Neural cell (in vitro differentiated cells): ENCODE data around the gene NOL9. TPM values are rescaled to one million over a fixed set of nuclear protein-coding genes. Genes with fewer than 3 reads are reported as not detected.

Source experiments
- H2AFZ ChIP-seq: fragments of 200-600, 300-800 bp; sonication (generic), shearing (Covaris generic); 2 replicates; pipeline ENCODE4 v1.6.0; 2014; ENCODE audit warnings: low read depth, mild to moderate bottlenecking, antibody characterized with exemption, low read length, moderate library complexity
- H3F3A ChIP-seq: fragments of 200-600 bp; shearing (Covaris generic); 2 replicates; pipeline ENCODE4 v1.6.1; 2016; ENCODE audit warnings: mild to moderate bottlenecking, moderate library complexity, mixed read lengths, antibody characterized with exemption, low read length; ENCODE audit not compliant: insufficient read depth, poor library complexity, severe bottlenecking
- H3K27ac ChIP-seq: fragments of 200-600, 300-800 bp; sonication (generic), shearing (Covaris generic); 2 replicates; pipeline ENCODE4 v1.5.1; 2014; ENCODE audit warnings: mild to moderate bottlenecking, low read length, moderate library complexity
- H3K27me3 ChIP-seq: fragments of 300-800, 200-600 bp; sonication (generic), shearing (Covaris generic); 2 replicates; pipeline ENCODE4 v1.6.0; 2014; ENCODE audit warnings: mild to moderate bottlenecking, low read depth, low read length, moderate library complexity; ENCODE audit not compliant: insufficient read depth
- H3K36me3 ChIP-seq: fragments of 300-800, 200-600 bp; sonication (generic), shearing (Covaris generic); 2 replicates; pipeline ENCODE4 v1.5.1; 2014; ENCODE audit warnings: mild to moderate bottlenecking, antibody characterized with exemption, low read length, moderate library complexity; ENCODE audit not compliant: insufficient read depth
- H3K4me2 ChIP-seq: fragments of 300-800, 200-600 bp; sonication (generic), shearing (Covaris generic); 2 replicates; pipeline ENCODE4 v1.6.0; 2014; ENCODE audit warnings: mild to moderate bottlenecking, low read length
- H3K4me3 ChIP-seq: fragments of 300-800, 200-600 bp; sonication (generic), shearing (Covaris generic); 2 replicates; pipeline ENCODE4 v1.5.1; 2014; ENCODE audit warnings: mild to moderate bottlenecking, low read length, moderate library complexity
- H3K79me2 ChIP-seq: fragments of 200-600 bp; shearing (Covaris generic); replicated peaks from 2 replicates; pipeline ENCODE4 v1.6.0; 2014; ENCODE audit warnings: mild to moderate bottlenecking, low read length, moderate library complexity; ENCODE audit not compliant: insufficient read depth
- H3K9ac ChIP-seq: fragments of 300-800, 200-600 bp; sonication (generic), shearing (Covaris generic); 2 replicates; pipeline ENCODE4 v1.6.1; 2016; ENCODE audit warnings: mild to moderate bottlenecking, low read length, mixed read lengths
- H3K9me2 ChIP-seq: fragments of 200-600 bp; shearing (Covaris generic); 2 replicates; pipeline ENCODE4 v1.6.1; 2016; ENCODE audit warnings: mild to moderate bottlenecking, low read length, mixed read lengths; ENCODE audit not compliant: insufficient read depth
- H3K9me3 ChIP-seq: fragments of 200-600, 300-800 bp; sonication (generic), shearing (Covaris generic); 2 replicates; pipeline ENCODE4 v1.6.1; 2016; ENCODE audit warnings: mild to moderate bottlenecking, mixed run types, low read length, moderate library complexity, mixed read lengths
- H4K20me1 ChIP-seq: fragments of 200-600 bp; shearing (Covaris generic); 2 replicates; pipeline ENCODE4 v1.6.1; 2016; ENCODE audit warnings: mild to moderate bottlenecking, mixed run types; ENCODE audit not compliant: insufficient read depth
- EP300 ChIP-seq: fragments of 450-650 bp; conservative IDR thresholded peaks from 2 replicates; pipeline ENCODE4 v1.6.1; 2014; ENCODE audit warnings: antibody characterized with exemption, mild to moderate bottlenecking, moderate library complexity; ENCODE audit not compliant: poor library complexity, severe bottlenecking
- EZH2 ChIP-seq: fragments of 200-600, 300-800 bp; shearing (Covaris generic), sonication (generic); IDR thresholded peaks from 2 replicates; pipeline ENCODE4 v1.6.1; 2014; ENCODE audit warnings: antibody characterized with exemption, low read length, borderline replicate concordance, mild to moderate bottlenecking; ENCODE audit not compliant: insufficient read depth, poor library complexity, severe bottlenecking
- MXI1 ChIP-seq: fragments of 450-650 bp; conservative IDR thresholded peaks from 2 replicates; pipeline ENCODE4 v1.6.1; 2014; ENCODE audit warnings: antibody characterized with exemption, mild to moderate bottlenecking; ENCODE audit not compliant: poor library complexity, severe bottlenecking
- POLR2AphosphoS5 ChIP-seq: IDR thresholded peaks from 2 replicates; pipeline ENCODE4 v1.6.1; 2012
- RAD21 ChIP-seq: fragments of 450-650 bp; conservative IDR thresholded peaks from 2 replicates; pipeline ENCODE4 v1.6.1; 2014; ENCODE audit warnings: antibody characterized with exemption, mild to moderate bottlenecking, moderate library complexity
- SMC3 ChIP-seq: fragments of 450-650 bp; conservative IDR thresholded peaks from 2 replicates; pipeline ENCODE4 v1.6.1; 2014; ENCODE audit warnings: antibody characterized with exemption, mild to moderate bottlenecking, moderate library complexity; ENCODE audit not compliant: poor library complexity
- TAF1 ChIP-seq: IDR thresholded peaks from 2 replicates; pipeline ENCODE4 v1.6.1; 2012; ENCODE audit warnings: low read depth
- polyA plus RNA-seq: library from polyadenylated mRNA; depleted of rRNA; stranded (reverse); fragments of >200 nt; gene quantifications from 2 replicates; pipeline ENCODE4 v1.2.3, GENCODE V29; 2014
- TF ChIP-seq, protein P1 (sequence below): fragments of 450-650 bp; IDR thresholded peaks from 2 replicates; pipeline ENCODE4 v1.5.1; 2014; ENCODE audit warnings: antibody characterized with exemption, mild to moderate bottlenecking, moderate library complexity; ENCODE audit not compliant: poor library complexity, severe bottlenecking
- TF ChIP-seq, protein P2 (sequence below): IDR thresholded peaks from 2 replicates; pipeline ENCODE4 v1.6.1; 2012; ENCODE audit warnings: borderline replicate concordance

NOL9 gene
- polyA plus RNA-seq, 1 donor from 2014 or later = 30.7 TPM

DNA sequence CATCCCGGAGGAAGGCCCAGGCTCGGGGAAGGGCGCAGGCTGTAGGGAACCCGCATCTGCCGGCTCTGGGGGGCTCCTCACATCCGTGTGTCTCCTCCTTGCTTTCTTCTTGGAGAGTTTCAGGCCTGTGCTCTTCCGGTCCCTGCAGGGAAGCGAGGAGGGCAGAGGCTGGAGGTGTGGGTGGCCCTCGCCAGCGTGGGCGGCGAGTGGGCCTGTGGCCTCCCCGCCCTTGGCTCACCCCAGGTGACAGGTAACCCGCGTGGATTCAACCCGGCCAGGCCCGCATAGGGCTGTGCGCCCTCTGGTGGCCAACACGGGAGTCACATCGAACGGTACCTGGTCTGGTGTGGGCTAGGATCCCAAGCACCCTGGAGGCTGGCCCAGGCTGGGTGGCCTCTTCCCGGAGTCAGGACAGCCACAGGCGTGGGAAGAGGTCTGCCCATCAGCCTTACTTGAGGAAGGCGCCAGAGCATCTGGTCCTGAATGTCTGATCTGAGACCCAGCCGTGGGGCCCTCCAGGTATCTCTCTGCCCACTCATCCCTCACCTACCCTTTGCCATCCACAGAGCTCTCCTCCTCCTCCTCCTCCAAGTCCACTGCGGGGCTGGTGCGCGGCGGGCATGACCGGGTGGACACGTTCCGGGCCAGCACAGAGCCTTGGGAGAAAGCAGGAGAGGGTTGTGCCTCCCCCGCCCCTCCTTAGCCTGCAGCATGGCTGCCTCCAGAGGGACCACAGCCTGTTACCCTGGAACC, 78.8 kb downstream of the NOL9 start:
- Histone ChIP-seq H3K27ac (no peak overlapping the region), H3K9ac (no peak overlapping the region), H4K20me1 (no peaks in the 10 kb centered on the region), H3K36me3 (no peaks in the 10 kb centered on the region), H3F3A (no peaks in the 10 kb centered on the region), H3K4me2 (no peak overlapping the region), H3K9me3 (no peaks in the 10 kb centered on the region), H3K9me2 (no peaks in the 10 kb centered on the region), H3K27me3 (no peaks in the 10 kb centered on the region), H3K4me3 (no peak overlapping the region), H2AFZ (no peak overlapping the region), H3K79me2 (no peaks in the 10 kb centered on the region)
- TF ChIP-seq EZH2 (no peak), SMC3 (peak; percentile 89), EP300 (no peak), RAD21 (peak; percentile 70)
- TF ChIP-seq, protein P1, sequence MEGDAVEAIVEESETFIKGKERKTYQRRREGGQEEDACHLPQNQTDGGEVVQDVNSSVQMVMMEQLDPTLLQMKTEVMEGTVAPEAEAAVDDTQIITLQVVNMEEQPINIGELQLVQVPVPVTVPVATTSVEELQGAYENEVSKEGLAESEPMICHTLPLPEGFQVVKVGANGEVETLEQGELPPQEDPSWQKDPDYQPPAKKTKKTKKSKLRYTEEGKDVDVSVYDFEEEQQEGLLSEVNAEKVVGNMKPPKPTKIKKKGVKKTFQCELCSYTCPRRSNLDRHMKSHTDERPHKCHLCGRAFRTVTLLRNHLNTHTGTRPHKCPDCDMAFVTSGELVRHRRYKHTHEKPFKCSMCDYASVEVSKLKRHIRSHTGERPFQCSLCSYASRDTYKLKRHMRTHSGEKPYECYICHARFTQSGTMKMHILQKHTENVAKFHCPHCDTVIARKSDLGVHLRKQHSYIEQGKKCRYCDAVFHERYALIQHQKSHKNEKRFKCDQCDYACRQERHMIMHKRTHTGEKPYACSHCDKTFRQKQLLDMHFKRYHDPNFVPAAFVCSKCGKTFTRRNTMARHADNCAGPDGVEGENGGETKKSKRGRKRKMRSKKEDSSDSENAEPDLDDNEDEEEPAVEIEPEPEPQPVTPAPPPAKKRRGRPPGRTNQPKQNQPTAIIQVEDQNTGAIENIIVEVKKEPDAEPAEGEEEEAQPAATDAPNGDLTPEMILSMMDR = peak; percentile 88

DNA sequence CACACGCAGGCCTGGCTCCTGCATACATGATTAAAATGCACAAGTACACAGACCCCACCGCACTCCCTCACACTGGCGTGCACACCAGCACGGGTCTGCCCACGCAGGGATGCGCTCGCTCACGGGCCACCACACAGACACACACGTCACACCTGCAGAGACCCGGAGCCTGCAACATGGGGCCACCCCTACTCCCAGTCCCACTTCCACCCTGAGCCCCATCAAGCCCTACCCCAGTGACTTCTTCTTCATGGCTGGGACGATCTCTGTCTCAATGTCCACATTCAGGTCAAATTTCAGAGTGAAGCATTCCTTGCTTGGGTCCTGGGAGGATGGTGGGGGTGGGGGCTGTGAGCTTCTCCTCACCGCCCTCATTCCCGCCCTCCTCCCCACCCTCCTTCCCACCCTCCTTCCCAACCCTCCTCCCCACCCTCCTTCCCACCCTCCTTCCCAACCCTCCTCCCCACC, 79.5 kb downstream of the NOL9 start:
- no peak overlapping the region for H3K27ac ChIP-seq
- no peak overlapping the region for H3K4me2 ChIP-seq
- no peaks in the 10 kb centered on the region for H4K20me1 ChIP-seq
- no peak overlapping the region for H2AFZ ChIP-seq
- no peaks in the 10 kb centered on the region for H3K36me3 ChIP-seq
- H3K79me2 ChIP-seq = no peaks in the 10 kb centered on the region
- no peaks in the 10 kb centered on the region for H3F3A ChIP-seq
- H3K4me3 ChIP-seq = no peak overlapping the region
- H3K9me3 ChIP-seq = no peaks in the 10 kb centered on the region
- no peak overlapping the region for H3K9ac ChIP-seq
- no peaks in the 10 kb centered on the region for H3K9me2 ChIP-seq
- TF ChIP-seq, protein P2, sequence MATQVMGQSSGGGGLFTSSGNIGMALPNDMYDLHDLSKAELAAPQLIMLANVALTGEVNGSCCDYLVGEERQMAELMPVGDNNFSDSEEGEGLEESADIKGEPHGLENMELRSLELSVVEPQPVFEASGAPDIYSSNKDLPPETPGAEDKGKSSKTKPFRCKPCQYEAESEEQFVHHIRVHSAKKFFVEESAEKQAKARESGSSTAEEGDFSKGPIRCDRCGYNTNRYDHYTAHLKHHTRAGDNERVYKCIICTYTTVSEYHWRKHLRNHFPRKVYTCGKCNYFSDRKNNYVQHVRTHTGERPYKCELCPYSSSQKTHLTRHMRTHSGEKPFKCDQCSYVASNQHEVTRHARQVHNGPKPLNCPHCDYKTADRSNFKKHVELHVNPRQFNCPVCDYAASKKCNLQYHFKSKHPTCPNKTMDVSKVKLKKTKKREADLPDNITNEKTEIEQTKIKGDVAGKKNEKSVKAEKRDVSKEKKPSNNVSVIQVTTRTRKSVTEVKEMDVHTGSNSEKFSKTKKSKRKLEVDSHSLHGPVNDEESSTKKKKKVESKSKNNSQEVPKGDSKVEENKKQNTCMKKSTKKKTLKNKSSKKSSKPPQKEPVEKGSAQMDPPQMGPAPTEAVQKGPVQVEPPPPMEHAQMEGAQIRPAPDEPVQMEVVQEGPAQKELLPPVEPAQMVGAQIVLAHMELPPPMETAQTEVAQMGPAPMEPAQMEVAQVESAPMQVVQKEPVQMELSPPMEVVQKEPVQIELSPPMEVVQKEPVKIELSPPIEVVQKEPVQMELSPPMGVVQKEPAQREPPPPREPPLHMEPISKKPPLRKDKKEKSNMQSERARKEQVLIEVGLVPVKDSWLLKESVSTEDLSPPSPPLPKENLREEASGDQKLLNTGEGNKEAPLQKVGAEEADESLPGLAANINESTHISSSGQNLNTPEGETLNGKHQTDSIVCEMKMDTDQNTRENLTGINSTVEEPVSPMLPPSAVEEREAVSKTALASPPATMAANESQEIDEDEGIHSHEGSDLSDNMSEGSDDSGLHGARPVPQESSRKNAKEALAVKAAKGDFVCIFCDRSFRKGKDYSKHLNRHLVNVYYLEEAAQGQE = no peak
- TF ChIP-seq MXI1 = no peak
- no peak for TF ChIP-seq SMC3
- TF ChIP-seq EZH2 = no peak
- TF ChIP-seq TAF1 = no peak
- TF ChIP-seq RAD21 = no peak
- TF ChIP-seq POLR2AphosphoS5 = no peak
- TF ChIP-seq EP300 = no peak
- TF ChIP-seq, protein P1 = no peak
- no peaks in the 10 kb centered on the region for H3K27me3 ChIP-seq
